ENCODE data around the gene PIGH.
"Not testable (repeated sequence)": the region's sequence is repeated elsewhere in the genome, so short reads cannot be mapped to it uniquely, and the experiment has no call there.

PIGH gene, protein sequence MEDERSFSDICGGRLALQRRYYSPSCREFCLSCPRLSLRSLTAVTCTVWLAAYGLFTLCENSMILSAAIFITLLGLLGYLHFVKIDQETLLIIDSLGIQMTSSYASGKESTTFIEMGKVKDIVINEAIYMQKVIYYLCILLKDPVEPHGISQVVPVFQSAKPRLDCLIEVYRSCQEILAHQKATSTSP

DNA sequence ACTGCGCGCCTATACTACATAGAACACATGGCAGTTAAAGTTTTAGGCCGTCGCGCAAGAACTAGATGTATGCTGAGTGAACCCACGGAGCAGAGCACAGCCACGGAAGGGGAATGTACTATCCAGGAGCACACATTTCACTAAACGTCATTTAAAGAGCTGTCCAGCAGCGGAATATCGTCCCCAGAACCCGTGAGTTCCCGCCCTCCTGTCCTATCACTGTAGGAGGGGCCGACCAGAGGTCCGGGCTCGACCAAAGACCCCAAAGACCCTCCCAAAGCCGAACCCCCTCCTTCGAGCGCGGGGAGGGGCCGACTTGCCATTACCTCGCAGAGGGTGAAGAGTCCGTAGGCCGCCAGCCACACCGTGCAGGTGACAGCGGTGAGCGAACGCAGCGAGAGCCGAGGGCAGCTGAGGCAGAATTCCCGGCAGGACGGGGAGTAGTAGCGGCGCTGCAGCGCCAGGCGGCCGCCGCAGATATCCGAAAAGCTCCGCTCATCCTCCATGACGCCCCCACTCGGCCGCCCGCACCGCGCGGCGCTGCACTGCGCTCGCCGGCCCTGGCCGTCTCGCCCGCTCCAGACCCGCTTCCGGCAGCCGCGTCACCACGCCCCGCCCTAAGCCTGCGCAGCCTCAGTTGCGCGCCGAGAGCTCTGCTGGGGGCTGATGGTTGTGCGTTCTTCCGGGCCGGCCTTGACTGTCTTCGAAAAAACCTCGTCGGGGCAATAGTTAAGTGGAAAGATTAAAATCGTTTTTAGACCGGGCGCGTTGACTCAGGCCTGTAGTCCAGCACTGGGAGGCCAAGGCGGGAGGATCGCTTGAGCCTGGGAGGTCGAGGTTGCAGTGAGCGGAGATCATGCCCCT lies at the start of gene PIGH:
Gene PIGH, minus strand, starts transcription at position 571 of the 864 bp plus-strand sequence. Its CDS starts 65 bp downstream, at position 506.
- peak; percentile 81 to 84 for DNase-seq

DNA sequence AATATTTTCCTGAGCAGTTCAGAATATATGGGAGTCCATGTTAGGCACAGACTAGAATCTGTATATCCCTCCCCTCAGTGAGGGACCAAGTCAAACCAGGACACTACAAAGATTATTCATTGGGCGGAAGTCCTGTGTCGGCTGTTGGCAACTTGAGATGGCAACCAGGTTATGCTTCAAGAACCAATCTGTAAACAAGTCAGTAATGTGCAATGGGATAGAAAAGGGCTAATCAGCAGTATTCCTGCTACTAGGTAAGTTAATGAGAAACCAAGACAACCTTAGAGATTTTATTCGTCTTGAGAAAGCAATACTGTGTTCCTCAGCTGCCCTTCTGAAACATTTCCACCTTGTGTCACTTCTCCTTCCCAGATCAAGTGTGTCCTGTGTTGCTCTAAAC lies 46.1 kb upstream of the PIGH start:
- no peak for DNase-seq

DNA sequence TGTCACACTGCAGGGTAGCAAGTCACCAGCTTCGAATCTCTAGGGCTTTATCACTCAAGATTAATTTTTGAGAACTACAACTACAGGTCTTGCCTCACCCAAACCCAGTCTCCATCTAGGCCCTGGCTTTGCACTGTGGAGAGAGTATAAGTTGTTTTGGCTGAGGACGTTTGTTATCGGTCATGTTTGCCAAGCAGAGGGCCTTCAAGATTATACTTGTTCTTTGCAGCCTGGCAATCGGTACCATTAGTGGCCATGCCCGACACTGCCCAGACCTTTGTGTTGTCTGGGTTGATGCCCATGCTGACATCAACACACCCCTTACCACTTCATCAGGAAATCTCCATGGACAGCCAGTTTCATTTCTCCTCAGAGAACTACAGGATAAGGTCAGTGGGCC lies 45.3 kb upstream of the PIGH start:
- no peak for DNase-seq

DNA sequence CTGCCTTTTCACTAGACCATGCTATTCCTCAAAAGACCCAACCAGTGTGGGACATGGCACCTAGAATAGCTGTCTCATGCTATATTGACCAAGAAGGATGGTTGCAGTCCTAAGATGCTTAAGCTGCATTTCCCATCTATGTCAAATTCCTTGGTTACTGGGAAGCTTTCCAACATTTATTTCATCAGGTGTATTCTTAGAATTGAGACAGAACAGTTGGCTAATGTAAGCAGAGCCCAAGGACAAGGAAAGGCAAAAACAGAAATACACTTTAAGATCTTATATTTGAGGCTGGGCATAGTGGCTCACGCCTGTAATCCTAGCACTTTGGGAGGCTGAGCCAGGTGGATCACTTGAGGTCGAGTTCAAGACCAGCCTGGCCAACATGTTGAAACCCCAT lies 44.4 kb upstream of the PIGH start:
- no peak for DNase-seq

DNA sequence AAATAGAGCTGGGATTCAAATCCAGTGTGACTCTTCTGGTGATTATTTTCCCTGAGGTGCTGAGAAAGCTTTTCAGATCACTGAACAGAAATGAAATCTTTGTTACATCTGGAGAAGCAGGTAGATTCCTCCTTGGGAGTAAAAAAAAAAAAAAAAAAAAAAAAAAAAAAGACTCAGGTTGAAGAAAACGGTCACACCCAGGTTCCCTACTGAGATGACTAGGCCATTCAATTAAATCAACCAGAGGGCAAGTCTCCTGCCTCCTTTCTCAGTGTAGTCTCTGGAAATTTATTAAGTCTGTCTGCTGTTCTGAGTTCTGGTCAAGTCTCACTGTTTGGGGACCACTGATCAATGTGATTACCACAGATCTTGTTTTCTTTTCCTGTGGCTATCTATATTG lies 43.6 kb upstream of the PIGH start:
- no peak for DNase-seq

DNA sequence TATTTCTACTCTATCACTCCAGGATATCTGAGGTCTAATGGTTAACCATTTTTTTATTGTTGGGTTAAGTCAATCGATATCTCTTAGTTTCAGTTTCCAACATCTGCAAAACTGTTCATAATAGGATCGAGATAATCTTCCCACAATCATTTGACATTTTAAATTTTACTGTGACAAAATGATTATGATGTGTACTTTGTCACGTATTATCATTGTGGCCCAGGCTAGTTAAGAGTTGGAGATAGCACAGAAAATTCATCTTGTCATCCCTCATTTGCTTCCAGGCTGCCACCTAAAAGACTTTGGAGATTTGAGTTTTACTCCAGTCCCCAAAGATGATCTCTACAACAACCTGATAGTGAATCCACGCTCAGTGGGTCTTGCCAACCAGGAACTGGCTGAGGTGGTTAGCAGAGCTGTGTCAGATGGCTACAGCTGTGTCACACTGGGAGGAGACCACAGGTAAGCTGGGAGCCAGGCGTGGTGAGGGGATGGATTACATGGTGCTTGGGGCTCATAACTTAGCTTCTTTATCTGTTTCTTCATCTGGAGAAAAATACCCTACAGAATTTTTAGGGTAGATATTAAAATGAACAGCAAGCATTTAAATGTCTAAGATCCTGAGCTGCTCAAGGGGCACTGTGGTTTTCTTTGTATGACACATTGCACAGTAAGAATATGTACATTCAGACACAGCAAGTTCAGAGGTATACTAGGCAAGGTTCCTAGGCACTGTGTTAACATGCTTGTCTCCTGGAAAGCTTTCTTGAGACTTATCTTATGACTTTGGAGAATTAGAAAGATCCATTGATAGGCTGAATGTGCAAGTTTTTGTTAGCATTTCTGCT lies 42.1 kb upstream of the PIGH start:
- no peak for DNase-seq

DNA sequence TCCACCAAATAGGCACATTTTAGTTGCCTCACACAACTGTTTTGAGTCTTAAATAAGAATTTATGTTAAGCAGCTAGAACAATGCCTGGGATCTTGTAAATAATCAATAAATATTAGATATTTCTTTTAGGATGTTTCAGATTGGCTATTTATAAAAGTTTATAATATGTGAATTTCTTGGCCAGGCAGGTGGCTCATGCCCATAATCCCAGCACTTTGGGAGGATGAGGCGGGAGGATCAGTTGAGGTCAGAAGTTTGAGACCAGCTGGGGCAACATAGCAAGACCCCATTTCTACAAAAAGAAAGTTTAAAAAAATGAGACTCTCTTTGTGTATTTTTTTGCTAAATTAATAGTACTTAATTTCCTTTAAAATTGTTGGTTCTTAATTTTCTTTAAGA lies 41.4 kb upstream of the PIGH start:
- DNase-seq, result no peak

DNA sequence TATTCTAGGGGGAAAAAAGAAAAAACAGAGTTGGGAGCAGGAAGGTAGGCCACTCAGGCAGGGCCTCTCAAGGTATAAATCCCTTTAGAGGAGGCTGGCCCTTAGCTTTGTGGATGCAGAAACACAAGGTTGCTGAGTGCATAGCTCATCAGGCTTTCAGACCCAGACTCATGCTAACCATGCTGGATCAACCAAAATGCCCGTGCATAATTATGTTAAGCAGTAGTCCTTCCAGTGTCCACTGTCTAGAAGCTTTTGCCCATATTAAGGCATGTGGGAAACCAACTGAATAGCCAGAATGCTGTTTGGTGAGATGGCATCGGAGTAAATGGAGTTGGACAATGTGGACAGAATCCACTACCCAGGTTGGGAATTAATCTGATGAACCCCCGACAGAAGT lies 38.6 kb upstream of the PIGH start:
- DNase-seq, result no peak

DNA sequence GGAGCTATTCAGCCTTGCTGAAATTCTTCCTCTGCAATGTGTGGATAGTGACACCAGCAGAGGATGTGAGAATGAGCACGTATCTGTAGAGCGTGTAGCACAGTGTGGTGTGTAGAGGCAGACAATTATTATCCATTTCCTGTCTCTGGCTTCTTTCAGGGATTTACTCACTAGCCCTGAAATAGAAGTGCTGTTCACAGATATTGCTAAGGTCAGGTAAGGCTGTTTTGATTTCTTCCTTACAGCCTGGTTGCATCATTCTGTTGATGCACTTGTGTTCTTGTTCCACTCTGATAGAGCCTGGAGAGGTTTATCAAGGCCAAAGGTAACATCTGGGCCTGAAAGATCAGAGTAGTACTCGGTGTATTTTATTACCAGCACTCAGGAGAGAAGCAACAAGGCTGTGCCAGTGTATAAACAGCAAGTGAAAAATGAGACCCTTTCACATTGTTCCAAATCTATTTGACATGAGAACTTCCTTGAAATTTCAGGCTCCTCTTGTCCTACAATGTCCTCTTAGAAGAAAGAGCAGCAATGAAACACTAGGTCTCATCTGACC lies 36.4 kb upstream of the PIGH start:
- no peak for DNase-seq

DNA sequence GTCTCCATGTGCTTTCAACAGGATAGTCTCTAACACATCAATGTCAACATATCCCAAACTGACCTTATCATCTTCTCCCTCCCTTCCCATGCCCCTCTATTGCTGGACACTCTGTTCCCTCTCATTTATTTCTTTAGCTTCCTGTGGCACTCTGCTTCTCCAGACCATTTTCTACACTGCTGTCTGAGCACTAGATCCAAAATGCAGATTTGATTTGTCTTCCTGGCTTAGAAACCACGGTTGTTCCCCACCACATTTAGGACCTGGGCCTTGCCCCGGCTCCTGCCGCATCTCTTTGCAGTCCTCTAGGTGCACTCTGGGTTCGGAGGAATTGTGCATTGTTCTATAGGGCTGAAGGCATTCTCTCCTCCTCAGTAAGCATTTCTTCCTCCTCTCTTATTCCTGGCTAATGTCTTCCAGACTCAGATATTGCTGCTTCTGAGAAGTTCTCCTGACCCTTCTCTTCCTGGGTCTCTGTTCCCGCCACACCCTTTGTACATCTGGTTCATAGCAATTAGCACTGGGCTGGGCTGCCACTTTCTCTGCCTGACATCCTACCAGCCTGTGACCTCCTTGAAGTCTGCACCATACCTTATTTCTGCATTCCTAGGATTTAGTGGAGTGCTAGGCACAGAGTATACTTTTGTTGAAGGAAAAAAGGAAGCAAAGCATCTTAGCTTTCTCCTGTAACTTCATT lies 33.5 kb upstream of the PIGH start:
- no peak for DNase-seq

DNA sequence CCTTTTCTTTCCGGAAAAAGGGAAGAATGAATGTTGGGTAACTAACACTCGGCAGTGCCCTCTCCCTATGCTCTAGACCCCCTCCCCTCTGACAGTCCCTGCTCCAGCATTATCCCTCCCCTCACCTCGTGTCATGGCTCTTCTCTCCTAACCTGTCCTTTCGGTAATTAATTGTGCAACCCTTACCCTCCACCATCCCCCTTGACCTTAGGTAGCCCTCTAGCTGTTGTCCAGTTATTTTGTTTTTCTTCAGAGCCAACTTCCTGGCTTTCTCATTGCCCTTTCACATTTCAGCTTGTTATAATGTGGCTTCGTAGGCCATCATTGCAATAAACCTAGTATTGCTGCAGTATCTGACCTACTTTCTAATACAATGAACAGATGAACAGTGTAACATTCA lies 30.9 kb upstream of the PIGH start:
- DNase-seq, result no peak

DNA sequence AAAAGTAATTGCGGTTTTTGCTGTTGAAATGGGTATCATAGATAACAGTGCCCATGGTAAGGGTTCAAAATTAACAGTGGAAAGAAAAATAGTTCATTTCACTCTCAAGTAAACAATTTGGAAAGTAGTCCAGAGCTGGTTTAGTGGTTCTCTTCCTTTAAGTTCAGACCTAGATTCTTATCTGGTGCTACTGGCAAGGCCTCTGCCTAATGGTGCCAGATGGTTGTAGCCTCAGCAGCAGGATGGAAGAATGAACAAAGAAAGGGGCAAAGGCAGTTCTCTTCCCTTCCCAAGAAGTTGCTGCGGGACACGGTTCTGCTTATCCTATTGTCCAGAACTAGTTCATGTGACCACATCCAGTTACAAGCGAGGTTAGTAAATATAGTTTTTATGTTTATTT lies 30.1 kb upstream of the PIGH start:
- no peak for DNase-seq

DNA sequence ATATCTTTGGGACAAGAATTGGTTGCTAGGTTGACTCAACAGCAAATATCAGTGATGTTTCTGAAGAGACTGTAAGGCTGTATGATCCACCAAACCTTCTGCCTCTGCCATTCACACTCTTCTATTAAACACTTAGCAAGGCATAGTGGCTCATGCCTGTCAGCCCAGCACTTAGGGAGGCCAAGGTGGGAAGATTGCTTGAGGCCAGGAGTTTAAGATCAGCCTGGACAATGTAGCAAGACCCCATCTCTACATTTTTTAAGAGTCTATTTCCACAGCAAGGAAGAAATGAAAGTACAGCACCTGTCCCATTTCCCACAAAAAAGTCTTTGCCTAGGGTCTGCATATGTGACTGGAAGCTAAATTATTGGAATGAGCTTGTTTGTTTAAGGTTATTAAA lies 27.5 kb upstream of the PIGH start:
- DNase-seq, result no peak

DNA sequence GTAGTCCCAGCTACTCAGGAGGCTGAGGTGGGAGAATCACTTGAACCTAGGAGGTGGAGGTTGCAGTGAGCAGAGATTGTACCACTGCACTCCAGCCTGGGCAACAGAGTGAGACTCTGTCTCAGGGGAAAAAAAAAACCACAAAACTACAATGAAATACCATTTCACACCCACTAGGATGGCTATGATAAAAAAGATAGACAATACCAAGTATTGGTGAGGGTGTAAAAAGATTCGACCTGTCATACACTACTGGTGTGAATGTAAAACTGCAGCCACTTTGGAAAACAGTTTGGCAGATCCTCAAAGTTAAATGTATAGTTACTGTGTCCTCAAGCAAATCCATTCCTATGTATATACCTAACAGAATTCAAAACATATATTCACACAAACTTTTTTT lies 26.1 kb upstream of the PIGH start:
- DNase-seq, result not testable (repeated sequence)

DNA sequence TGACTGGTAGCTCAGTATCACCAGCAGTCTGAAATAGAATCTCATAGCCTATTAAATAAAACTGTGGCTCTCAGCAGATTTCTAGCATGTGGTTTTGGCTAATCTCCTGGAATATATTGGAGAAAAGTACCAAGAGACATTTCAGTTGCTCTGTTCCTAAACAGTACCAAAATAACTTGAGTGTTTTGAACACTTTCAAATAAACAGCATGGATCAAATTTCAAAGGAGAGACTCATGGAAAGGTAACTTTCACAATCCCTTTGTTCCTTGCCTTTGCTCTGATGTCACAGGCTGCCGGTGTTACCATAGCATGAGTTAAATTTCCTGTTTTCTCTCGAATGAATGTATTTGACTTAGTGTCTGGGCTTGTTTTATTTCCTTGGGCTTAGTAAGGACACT lies 23.0 kb upstream of the PIGH start:
- peak in 1 of 2 experiments; percentile 33 for DNase-seq

DNA sequence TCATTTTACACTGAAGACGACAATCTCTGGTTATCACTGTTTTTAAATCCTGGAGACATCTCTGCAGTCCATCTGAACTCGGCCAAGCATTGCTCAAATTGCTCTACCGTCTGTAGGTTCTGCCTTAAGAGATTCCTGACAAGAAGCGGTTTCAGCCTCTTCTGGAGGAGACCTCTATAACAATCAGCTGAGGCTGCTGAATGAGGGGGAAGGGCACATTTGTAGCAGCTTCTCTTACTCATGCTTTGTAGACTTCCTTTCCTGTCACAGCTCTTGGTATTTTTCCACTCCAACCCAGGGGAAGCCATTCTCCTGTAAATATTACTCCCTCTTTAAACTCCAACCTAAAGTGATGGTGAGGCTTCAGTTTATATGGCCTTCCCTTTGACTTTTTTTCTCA lies 22.6 kb upstream of the PIGH start:
- DNase-seq, result peak; percentile 92

DNA sequence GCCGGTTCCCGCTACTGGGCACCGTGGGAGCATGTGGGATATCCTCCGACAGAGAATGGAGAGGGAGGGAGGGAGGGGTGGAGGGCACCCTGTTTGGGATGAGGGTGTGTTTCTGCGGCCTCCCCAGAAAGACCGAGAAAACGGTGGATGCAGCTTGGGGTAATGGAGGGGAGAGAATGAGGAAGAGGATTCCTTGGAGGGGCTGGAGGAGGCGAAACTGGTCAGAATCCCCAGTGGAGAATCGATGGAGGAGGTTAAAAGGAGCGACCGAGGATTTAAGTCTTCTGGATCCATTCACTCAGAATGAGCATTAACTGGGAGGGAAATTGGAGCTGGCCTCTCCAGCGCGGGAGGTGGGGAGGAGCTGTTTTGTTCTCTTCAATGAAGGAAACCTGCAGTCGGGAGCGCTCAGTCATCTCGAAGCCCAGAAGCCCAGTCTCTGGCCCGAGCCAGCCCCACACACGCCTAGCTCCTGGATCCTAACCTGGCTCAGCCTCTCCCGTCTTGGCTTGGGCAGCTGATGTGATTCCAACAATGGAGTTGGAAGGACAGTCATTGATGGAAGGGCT lies 20.2 kb upstream of the PIGH start:
- DNase-seq, result no peak

DNA sequence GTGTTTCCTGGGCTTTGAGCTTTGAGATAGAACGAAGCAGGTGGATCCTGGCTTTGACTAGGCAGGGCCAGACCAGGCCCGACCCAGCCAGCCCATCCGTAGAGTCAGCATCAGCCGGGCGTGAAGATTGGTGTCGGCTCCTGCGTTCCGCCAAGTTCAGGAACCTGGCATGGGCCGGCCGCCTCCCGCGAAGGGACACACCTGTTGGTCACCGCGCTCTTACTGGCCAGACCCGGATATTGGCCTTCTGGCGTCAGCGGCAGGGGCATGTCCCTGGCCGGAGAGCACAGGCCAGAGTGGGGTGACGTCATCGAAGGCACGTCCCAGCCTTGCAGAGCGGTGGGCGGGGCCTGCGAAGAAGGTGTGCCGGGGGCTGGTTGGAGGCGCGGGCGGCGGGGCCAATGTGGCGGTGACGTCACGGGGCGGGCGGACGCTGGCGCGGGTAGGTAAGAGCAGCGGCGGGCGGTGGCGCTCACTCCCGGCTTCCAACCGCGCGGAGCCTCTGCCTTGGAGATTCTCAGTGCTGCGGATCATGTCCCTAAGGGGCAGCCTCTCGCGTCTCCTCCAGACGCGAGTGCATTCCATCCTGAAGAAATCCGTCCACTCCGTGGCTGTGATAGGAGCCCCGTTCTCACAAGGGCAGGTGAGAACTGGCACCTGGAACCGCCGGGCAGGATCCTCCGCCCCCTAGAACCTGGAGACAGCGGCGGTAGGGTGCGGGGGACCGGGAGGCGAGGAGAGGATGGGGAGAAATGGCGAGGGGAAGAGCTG lies 19.6 kb upstream of the PIGH start, which contains the start of gene ARG2:
Gene ARG2, plus strand, starts transcription at position 475 of the 771 bp plus-strand sequence. Its CDS starts 58 bp downstream, at position 533.
- peak; percentile 77 to 83 for DNase-seq

DNA sequence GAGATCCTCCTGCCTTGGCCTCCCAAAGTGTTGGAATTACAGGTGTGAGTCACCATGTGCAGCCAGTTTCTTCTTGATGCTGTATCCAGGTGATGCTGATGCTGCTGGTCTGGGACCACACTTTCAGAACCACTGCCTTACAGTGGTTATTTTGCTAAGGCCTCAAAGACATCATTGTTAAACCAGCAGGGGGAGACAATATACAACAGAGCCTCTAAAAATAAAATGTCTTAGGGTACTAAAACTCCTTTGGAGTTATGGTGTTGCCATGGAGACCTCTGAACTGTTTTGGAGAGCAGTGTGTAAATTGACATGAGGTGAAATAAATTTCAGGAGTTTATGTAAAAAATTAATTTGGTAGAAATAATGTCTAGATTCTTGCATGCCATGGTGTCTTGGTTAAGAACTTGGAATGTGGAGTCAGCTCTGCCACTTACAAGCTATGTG lies 18.6 kb upstream of the PIGH start:
- peak; percentile 88 to 94 for DNase-seq

DNA sequence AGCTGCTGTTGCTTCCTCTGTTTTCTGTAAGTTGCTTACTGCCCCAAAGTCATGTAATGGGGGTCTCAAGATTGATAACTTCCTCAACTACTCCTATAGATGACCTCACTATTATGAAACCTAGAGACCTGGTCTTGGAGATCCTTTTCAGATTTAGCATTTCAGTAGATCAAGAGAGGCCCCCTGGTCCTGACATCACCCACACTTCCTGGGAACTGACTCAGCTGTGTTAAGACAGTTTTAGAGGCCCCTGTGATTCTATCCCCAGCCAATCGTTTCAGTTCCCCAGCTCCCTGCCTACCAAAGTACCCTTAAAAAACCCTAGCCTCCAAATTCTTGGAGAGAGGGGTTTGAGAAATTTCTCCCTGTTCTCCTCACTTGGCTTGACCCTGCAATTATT lies 10.4 kb upstream of the PIGH start:
- no peak for DNase-seq

DNA sequence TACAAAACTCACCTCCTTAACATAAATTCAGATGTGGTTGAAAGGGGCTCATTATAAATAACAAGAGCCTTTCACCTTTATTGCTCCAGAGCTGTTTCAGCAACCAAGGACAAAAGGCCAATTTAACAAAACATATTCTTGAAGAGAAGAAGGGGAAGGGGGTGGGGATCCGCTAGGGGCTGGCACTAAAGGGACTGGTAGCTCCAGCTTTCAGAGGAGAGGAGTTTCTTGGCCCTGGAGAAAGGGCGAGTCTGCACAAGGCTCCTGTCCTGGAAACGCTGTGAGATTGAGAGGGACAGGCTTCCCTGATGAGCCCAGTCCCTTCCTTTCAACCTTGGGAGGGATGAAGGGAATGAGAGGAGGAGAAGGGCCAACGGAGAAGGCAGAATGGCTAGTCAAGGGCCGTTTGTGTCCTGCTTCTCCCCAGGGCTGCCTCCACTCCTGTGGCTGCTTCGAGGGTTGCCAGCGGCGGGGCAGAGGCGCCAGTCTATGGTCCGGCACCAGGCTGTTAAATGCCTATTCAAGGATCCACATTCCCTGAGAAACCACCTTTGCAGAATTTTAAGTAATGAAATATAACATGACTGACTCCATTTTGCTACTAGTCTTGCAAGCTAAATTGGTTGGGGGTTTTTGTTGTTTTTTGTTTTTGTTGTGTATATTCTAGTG lies 9.7 kb upstream of the PIGH start:
- no peak for DNase-seq
